ENCODE measurements around the gene LGALS12.

- TF ChIP-seq CTCF (conservative IDR thresholded peaks at IDR 0.05 in 1 of 2, IDR thresholded peaks at IDR 0.05 in 1 of 2; ENCODE audit: low read depth in 1 of 2, low read length in 2 of 2) (no peak), EZH2 (IDR thresholded peaks at IDR 0.05; ENCODE audit: low read length, missing control alignments) (no peak)
These were observed 6.0 kb upstream of the LGALS12 start for GRCh38 chr11:63499874-63500273.

Measured in fibroblast of lung (primary cell).